ENCODE results near the gene C6orf47.

C6orf47 gene

GRCh38 chr6:31663961-31664789 lies 3.6 kb upstream of the C6orf47 start:
- H3K4me3 ChIP-seq (ENCODE audit: low read depth, low read length), result peak overlapping the region; percentile 85
- H3K36me3 ChIP-seq (ENCODE audit: control insufficient read depth in 1 of 2, insufficient read depth in 2 of 2, low read length in 2 of 2), result peaks cover 23 to 35% of the 10 kb centered on the region in 2 experiments
- H2AFZ ChIP-seq (ENCODE audit: insufficient read depth, low read length, poor library complexity), result no peak overlapping the region
- peaks cover 28% of the 10 kb centered on the region for H3K79me2 ChIP-seq (ENCODE audit: control insufficient read depth, insufficient read depth, low read length, poor library complexity)
- peak overlapping the region; percentile 65 for H4K91ac ChIP-seq (ENCODE audit: low read depth, low read length)
- peak overlapping the region; percentile 73 for H4K8ac ChIP-seq (ENCODE audit: low read depth, low read length)
- H2AK5ac ChIP-seq (ENCODE audit: low read length), result peak overlapping the region; percentile 80
- H3K79me1 ChIP-seq (ENCODE audit: low read length), result peaks cover 25% of the 10 kb centered on the region
- peak overlapping the region; percentile 81 for H3K14ac ChIP-seq (ENCODE audit: low read length)
- H3K27ac ChIP-seq (ENCODE audit: low read depth, low read length), result peak overlapping the region; percentile 93
- peak overlapping the region; percentile 34 for H2BK12ac ChIP-seq (ENCODE audit: low read length)
- peak overlapping the region; percentile 64 for H2BK120ac ChIP-seq (ENCODE audit: insufficient read depth, low read length, poor library complexity)
- peak overlapping the region; percentile 56 for H3K9ac ChIP-seq (ENCODE audit: low read length)
- H3K9me3 ChIP-seq (ENCODE audit: insufficient read depth, low read depth, low read length), result no peaks in the 10 kb centered on the region
- H3K23ac ChIP-seq (ENCODE audit: low read length), result no peak overlapping the region
- H3K4me1 ChIP-seq (ENCODE audit: control insufficient read depth in 1 of 2, insufficient read depth in 2 of 2, low read length in 2 of 2), result peaks cover 16 to 23% of the 10 kb centered on the region in 2 experiments
- H3K27me3 ChIP-seq (ENCODE audit: insufficient read depth, low read length), result no peaks in the 10 kb centered on the region
- H3K4ac ChIP-seq (ENCODE audit: low read depth, low read length), result peak overlapping the region; percentile 67
- peak; percentile 23 to 31 for DNase-seq
- WGBS (ENCODE audit: extremely low coverage, insufficient coverage, insufficient read length), result no CpG with 5 or more reads among the region's 17 CpGs
- peak overlapping the region; percentile 65 for H4K12ac ChIP-seq (ENCODE audit: low read depth, low read length)
- peak overlapping the region; percentile 93 for H3K4me2 ChIP-seq (ENCODE audit: low read length)
- H3K18ac ChIP-seq (ENCODE audit: low read length), result peak overlapping the region; percentile 42
- peak overlapping the region; percentile 11 for H2BK5ac ChIP-seq (ENCODE audit: low read depth, low read length, poor library complexity)

DNA sequence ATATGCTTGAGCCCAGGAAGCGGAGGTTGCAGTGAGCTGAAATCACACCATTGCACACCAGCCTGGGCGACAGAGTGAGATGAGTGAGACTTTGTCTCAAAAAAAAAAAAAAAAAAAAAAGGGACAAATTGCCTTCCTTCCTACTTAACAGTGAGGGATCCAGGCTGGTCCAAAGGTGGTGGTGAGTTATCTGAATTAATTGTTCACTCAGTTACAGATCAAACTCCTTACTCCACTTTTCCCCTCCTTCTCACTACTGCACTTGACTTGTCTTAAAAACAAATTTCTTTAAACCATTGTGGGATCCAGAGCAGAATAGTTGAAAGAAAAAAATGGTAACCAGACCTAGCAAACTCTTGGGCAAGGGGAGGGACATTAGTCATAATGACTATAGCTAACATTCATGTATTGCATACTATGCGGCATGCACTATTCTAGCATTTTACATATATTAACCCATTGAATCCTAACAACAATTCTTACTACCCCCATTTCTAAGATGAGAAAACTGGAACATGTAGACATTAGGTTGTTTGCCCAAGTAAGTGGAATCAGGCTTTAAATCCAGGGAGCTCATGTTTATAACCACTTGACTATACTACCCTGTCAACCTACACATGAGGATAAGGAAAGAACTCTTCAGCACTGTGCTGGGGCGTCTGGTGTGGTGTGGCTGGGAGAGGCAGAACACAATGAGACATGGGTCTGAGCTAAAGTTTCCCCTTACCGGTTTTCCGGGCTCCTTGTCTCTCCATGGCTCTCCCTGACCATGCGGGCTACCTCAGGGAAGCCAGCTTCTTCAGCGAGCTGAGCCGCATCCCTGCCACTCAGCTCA lies 2.8 kb upstream of the C6orf47 start:
- no peak overlapping the region for H4K12ac ChIP-seq (ENCODE audit: low read depth, low read length)
- H3K4me3 ChIP-seq (ENCODE audit: low read depth, low read length), result no peak overlapping the region
- H4K8ac ChIP-seq (ENCODE audit: low read depth, low read length), result peak overlapping the region; percentile 15
- DNase-seq, result peak in 1 of 2 donors; percentile 17
- peak overlapping the region; percentile 40 for H2AK5ac ChIP-seq (ENCODE audit: low read length)
- peak overlapping the region; percentile 67 for H3K4ac ChIP-seq (ENCODE audit: low read depth, low read length)
- no CpG with 5 or more reads among the region's 9 CpGs for WGBS (ENCODE audit: extremely low coverage, insufficient coverage, insufficient read length)
- H2BK12ac ChIP-seq (ENCODE audit: low read length), result no peak overlapping the region
- H4K91ac ChIP-seq (ENCODE audit: low read depth, low read length), result peak overlapping the region; percentile 28
- H2BK120ac ChIP-seq (ENCODE audit: insufficient read depth, low read length, poor library complexity), result no peak overlapping the region
- H3K9me3 ChIP-seq (ENCODE audit: insufficient read depth, low read depth, low read length), result no peaks in the 10 kb centered on the region
- peaks cover 25% of the 10 kb centered on the region for H3K79me1 ChIP-seq (ENCODE audit: low read length)
- no peaks in the 10 kb centered on the region for H3K27me3 ChIP-seq (ENCODE audit: insufficient read depth, low read length)
- peaks cover 20 to 28% of the 10 kb centered on the region in 2 experiments for H3K4me1 ChIP-seq (ENCODE audit: control insufficient read depth in 1 of 2, insufficient read depth in 2 of 2, low read length in 2 of 2)
- no peak overlapping the region for H3K9ac ChIP-seq (ENCODE audit: low read length)
- H3K23ac ChIP-seq (ENCODE audit: low read length), result no peak overlapping the region
- no peak overlapping the region for H3K14ac ChIP-seq (ENCODE audit: low read length)
- H3K79me2 ChIP-seq (ENCODE audit: control insufficient read depth, insufficient read depth, low read length, poor library complexity), result peaks cover 31% of the 10 kb centered on the region
- no peak overlapping the region for H3K27ac ChIP-seq (ENCODE audit: low read depth, low read length)
- H3K4me2 ChIP-seq (ENCODE audit: low read length), result peak overlapping the region; percentile 93
- no peak overlapping the region for H2BK5ac ChIP-seq (ENCODE audit: low read depth, low read length, poor library complexity)
- peaks cover 17 to 29% of the 10 kb centered on the region in 2 experiments for H3K36me3 ChIP-seq (ENCODE audit: control insufficient read depth in 1 of 2, insufficient read depth in 2 of 2, low read length in 2 of 2)
- peak overlapping the region; percentile 38 for H3K18ac ChIP-seq (ENCODE audit: low read length)
- H2AFZ ChIP-seq (ENCODE audit: insufficient read depth, low read length, poor library complexity), result no peak overlapping the region

- no peak for DNase-seq
- Histone ChIP-seq H2BK12ac (ENCODE audit: low read length) (no peak overlapping the region), H3K9ac (ENCODE audit: low read length) (no peak overlapping the region), H3K4me2 (ENCODE audit: low read length) (no peak overlapping the region), H2BK120ac (ENCODE audit: insufficient read depth, low read length, poor library complexity) (no peak overlapping the region), H3K27ac (ENCODE audit: low read depth, low read length) (no peak overlapping the region), H3K14ac (ENCODE audit: low read length) (no peak overlapping the region), H4K12ac (ENCODE audit: low read depth, low read length) (no peak overlapping the region), H3K23ac (ENCODE audit: low read length) (no peak overlapping the region), H4K91ac (ENCODE audit: low read depth, low read length) (no peak overlapping the region), H3K18ac (ENCODE audit: low read length) (no peak overlapping the region), H3K4me3 (ENCODE audit: low read depth, low read length) (no peak overlapping the region), H3K36me3 (ENCODE audit: control insufficient read depth in 1 of 2, insufficient read depth in 2 of 2, low read length in 2 of 2) (peaks cover 16 to 22% of the 10 kb centered on the region in 2 experiments), H2BK5ac (ENCODE audit: low read depth, low read length, poor library complexity) (no peak overlapping the region), H3K4ac (ENCODE audit: low read depth, low read length) (no peak overlapping the region), H3K79me2 (ENCODE audit: control insufficient read depth, insufficient read depth, low read length, poor library complexity) (peaks cover 31% of the 10 kb centered on the region), H4K8ac (ENCODE audit: low read depth, low read length) (no peak overlapping the region), H3K79me1 (ENCODE audit: low read length) (peaks cover 25% of the 10 kb centered on the region), H3K9me3 (ENCODE audit: insufficient read depth, low read depth, low read length) (no peaks in the 10 kb centered on the region), H3K27me3 (ENCODE audit: insufficient read depth, low read length) (no peaks in the 10 kb centered on the region), H2AK5ac (ENCODE audit: low read length) (no peak overlapping the region), H2AFZ (ENCODE audit: insufficient read depth, low read length, poor library complexity) (no peak overlapping the region), H3K4me1 (ENCODE audit: control insufficient read depth in 1 of 2, insufficient read depth in 2 of 2, low read length in 2 of 2) (peaks cover 20 to 31% of the 10 kb centered on the region in 2 experiments)
- WGBS (ENCODE audit: extremely low coverage, insufficient coverage, insufficient read length), result no CpG with 5 or more reads among the region's 12 CpGs
Observed at GRCh38 chr6:31662124-31662723, 1.6 kb upstream of the C6orf47 start.
